HG03354 (cell line): ENCODE results near the gene C16orf92.
"Not testable (repeated sequence)": the region's sequence is repeated elsewhere in the genome, so short reads cannot be mapped to it uniquely, and the experiment has no call there.

Experiments
- ATAC-seq: cut with Tn5 transposase; IDR thresholded peaks from one replicate; pipeline ENCODE4 v1.9.1; 2021; ENCODE audit warnings: mild to moderate bottlenecking; ENCODE audit not compliant: unreplicated experiment, poor library complexity, severe bottlenecking

Gene C16orf92

DNA sequence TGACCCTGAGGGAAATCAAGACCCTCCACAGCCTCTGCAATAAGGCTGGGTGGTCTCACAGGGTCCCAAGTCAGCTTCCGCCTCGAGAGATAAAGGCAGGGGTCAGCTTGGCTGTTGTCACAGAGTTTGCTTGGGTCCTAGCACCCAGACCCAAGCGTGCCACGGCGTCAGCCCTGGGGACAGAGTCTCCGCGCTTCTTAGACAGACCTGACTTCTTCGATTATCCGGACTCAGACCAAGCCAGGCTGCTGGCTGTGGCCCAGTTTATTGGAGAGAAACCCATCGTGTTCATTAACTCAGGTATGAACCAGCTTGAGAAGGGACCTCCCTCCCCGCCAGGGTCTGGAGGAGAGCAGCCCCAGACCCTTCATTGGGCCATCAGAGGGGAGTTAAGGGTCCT is 588 bp downstream of the C16orf92 start:
- ATAC-seq = no peak

DNA sequence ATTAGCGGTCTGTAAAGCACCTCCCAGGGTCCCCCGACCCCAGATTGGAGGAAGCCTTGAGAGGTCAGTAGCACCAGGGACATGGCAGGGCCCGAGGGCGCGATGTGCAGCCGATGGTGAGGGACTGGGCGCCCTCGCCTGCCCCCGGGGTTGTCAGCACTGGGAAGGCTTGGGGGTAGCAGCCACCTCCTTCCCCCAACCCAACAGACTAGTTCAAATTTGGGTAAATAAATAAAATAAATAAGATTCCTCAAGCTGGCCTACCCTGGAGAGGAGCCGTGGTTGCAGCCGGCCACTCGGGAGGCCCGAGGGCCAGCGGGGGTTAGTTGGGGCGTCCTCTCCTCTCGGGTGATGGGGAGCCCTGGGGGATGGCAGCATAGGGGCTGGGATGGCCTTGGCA is 1.5 kb downstream of the C16orf92 start:
- ATAC-seq = no peak

DNA sequence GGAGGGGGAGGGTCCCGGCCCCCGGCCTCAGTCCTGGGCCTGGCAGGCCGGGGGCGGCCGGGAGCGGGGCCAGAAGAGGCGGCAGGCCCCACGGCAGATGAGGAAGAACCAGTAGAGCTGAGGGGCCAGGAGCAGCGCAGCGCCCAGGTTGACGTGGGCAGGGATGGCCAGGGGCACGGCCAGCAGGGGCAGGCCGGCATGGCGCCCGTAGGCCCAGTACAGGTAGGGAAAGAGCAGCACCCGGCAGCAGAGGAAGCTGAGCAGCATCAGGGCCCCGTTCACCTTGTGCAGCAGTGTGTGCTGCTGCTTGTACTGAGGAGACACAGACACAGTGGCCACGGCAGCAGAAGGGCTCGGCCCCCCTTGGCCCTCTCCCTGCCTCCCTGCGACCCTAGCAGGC is 2.2 kb downstream of the C16orf92 start:
- no peak for ATAC-seq

DNA sequence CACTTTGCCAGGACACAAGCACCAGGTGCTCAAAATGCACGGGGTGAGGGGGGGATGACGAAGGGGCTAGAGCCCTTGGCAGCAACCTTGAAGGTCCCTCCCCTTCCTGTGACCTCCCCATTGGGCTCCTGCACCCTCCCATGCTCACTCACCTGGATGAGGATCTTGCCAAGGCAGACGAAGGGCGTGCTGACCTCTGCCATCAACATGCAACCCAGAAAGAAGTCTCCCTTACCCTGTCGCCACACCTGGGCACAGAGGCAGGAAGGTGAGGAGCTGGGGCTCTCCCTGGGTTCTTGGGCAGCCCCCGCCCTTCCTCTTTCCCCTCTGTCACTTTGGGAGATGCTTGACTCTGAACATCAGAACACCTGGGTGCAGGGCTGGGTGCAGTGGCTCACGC is 2.6 kb downstream of the C16orf92 start:
- no peak for ATAC-seq

GRCh38 chr16:30026449-30026848 is 3.5 kb downstream of the C16orf92 start:
- ATAC-seq = no peak

DNA sequence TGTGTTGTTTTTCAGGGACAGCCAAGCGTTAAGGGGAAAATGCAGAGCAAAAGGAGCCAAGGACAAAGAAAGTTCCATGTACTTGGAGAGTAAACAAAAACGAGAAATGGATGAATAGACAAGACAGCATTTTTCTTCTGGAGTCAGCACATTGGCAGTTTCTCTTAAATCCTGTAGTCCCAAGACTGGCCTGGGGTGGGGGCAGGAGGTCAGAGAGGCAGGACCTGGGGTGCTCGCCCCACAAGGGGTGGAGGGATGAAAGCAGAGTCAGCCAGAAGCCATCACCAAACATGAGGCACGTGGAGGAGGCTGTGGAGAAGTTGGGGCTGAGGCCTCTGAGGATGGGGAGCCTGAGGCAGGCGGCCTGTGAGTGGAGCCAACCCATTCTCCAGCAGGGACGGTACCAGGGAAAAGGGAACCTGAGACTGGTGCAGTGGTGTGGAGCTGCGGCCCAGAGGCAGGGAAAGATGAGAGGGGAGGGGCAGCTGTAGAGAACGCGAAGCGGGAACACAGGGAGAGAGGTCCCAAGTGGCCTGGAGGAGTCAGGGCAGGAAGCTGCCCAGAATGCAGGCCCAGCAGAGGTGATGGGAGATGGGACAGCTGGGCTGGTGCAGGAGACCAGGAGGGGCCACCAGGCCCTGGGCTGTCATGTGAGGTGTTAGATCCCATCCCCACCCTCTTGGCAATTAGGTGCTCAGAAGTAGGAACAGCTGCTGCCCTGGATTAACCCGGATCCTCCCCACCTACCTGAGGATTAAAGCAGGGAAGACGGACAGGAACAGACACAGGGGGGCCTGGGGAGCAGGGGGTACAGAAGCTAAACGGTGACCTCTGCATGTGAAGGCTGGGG is 4.8 kb downstream of the C16orf92 start:
- no peak for ATAC-seq

GRCh38 chr16:30028438-30029076 is 5.6 kb downstream of the C16orf92 start:
- no peak for ATAC-seq

- ATAC-seq = no peak
These were observed 7.2 kb downstream of the C16orf92 start for GRCh38 chr16:30030011-30030685.

DNA sequence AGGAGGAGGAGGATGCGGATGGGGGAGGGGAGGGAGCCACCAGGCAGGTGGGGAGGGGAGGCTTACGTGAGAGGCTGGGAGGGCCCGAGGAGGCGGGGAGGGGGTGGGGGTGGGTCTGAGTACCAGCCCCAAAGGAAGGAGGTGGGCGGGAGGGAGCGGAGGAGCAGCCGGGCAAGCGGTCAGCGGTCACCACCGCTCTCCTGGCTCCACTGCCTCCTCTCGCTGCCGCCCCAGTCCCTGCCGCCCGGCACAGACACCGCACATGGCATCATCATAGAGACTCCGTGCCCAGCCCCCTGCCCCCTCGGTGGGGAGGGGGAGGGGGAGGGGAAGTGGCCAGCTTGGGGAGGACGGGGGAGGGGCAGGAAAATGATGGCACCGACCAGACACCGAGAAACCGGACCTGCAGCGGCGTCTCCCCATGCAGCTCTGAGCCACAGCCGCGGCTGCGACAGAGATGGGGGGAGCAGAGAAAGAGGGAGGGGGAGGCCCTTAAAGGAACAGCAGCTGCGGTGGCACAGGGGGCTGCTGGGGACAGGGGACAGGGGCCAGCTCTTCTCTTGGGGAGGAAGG is 7.9 kb downstream of the C16orf92 start, which contains the start of gene TLCD3B:
Gene TLCD3B, minus strand, starts transcription at position 431 of the 573 bp plus-strand sequence. CDS start 744 bp downstream, outside the sequence.
- ATAC-seq = no peak

DNA sequence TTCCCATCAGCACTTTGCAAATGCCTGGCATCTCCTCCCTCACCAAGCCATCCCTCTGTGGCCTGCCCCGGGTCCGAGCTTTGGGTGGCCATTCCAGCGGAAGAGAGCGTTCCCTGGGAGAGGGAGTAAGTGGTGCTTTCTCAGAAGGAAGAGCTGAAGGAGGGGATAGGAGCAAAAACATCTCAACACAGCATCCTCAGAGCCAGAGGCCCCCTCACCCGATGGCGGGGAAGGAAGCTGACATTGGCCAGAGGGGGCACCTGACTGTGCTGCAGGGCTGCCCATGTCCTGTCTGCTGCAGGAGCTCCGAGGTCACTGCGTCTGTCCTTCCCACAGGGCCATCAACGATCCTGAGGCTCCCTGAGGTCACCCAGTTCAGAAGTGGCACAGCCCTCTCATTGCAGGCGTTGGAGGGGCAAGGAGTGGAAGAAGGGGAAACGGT is 8.5 kb downstream of the C16orf92 start:
- no peak for ATAC-seq

DNA sequence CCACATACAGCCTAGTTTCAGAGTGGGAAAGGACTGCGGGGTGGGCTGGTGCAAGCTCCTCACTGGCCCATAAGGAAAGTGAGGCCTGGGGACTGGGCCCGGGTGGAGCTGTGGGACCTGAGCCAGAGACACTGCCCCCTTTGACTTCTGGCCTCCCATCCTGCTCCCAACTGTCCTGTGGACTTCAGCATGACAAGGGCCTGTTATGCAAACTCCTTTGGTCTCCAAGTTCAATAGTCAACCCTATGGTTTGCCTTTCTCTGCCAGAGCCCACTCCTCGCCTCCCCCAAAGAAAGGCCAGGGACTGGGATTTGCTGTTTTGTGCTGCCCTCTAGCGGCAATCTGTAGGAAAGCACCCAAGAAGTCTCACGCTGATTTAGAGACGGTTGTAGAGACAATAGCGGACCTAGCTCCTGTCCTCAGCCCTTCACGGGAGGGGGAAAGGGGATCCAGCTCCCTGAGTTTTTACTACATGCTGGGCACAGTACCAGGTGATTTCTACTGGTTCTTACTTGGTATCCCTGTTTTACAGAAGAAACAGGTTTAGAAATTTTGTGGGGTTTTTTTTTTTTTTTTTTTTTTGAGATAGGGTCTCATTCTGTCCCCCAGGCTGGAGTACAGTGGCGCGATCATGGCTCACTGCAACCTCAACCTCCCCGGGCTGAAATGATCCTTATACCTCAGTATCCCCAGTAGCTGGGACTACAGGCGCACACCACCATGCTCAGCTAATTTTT is 9.3 kb downstream of the C16orf92 start:
- ATAC-seq = no peak

DNA sequence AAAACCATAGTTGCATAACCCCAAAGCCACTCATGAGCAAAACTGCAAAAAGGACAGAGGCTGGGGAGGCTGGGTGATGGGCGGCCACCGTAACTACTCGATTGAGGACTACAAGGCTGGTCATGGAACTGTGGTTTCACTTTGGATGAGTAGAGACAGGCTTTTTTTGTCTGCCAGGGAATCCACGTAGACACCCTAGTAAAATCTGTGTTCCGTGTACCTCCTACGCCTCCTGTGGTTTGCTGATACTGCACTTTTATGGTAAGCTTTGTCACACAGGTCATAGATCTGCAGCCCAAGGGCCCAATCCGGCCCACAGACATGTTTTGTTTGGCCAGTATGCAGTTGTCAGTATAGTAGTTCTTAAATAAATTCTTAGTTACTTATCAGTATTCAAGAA is 10.3 kb downstream of the C16orf92 start:
- no peak for ATAC-seq

DNA sequence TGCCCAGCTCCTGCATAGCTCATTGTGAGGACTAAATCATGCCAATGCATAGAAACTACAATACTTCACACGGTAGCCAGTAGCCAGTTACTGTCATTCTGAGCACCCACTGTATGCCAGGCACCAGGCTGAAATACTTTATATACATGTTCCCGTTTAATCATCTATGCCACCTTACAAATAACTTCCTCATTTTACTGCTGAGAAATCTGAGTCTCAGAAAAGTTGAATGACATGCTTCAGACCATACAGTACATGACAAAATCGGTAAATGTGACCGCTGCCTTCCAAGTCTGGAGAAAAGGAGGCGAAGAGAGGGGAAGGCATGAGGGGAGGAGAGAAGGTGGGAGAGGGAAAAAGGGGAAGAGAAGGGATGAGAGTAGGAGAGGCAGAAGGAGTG is 17.2 kb downstream of the C16orf92 start:
- no peak for ATAC-seq

DNA sequence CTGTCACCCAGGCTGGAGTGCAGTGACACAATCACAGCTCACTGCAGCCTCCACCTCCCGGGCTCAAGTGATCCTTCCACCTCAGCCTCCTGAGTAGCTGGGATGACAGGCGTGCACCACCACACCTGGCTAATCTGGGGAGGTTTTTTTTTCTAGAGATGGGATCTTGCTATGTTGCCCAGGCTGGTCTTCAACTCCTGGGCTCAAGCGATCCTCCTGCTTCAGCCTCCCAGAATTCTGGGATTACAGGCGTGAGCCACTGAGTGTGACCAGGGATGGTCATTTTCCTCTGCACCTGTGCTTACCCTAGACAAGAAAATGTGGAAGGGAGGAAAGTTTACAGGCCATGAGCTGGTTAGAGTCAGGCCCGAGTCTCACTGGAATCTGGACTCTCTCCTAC is 17.7 kb downstream of the C16orf92 start:
- not testable (repeated sequence) for ATAC-seq

GRCh38 chr16:30041841-30042240 is 18.8 kb downstream of the C16orf92 start:
- ATAC-seq = no peak

GRCh38 chr16:30046178-30046577 is 23.2 kb downstream of the C16orf92 start:
- ATAC-seq = no peak

- no peak for ATAC-seq
These were observed 23.6 kb downstream of the C16orf92 start for GRCh38 chr16:30046588-30046987.

- ATAC-seq = no peak
These were observed 26.9 kb downstream of the C16orf92 start for GRCh38 chr16:30049871-30050270.

GRCh38 chr16:30051518-30051917 is 28.5 kb downstream of the C16orf92 start:
- ATAC-seq = no peak
